Left colon (tissue), 2 donors: ENCODE data around the gene CTBS. TPM values are rescaled to one million over a fixed set of nuclear protein-coding genes. Genes with fewer than 3 reads are reported as not detected.
"Not testable (repeated sequence)": the region's sequence is repeated elsewhere in the genome, so short reads cannot be mapped to it uniquely, and the experiment has no call there.

ENCODE experiments used
- ATAC-seq: fragments of 200-7000 bp; cut with Tn5 transposase; one replicate; pipeline ENCODE4 v1.9.1; 2020; ENCODE audit warnings: mild to moderate bottlenecking, moderate library complexity
- DNase-seq, 2 donors: peaks; one replicate each; pipeline ENCODE4 v3.0.0-alpha.2; 2020
- intact Hi-C, 2 donors: fragments of 100-400 bp; cut with DNase I in 1 of 2; cut with micrococcal nuclease in 1 of 2; formaldehyde crosslinking; loops; one replicate each; pipeline versions ENCODE4 v1.11.2 to v1.14.0; 2022; cut with DNase I, micrococcal nuclease
- total RNA-seq, 2 donors: library from RNA; stranded (reverse); fragmentation: NEBNext Ultra II Directional; extraction: Animal tissue kit (Norgen Biotek cat#: 25700); gene quantifications; one replicate each; pipeline ENCODE4 v1.2.1, GENCODE V29; 2021
- donor health status: DM: no; HTN: no; CAD: no.
- donor health status: DM: yes; HTN: yes; CAD: no.

CTBS gene
- total RNA-seq, 2 donors from 2014 or later: 20.5 to 23.7 TPM

GRCh38 chr1:84598418-84598817 is 24.2 kb upstream of the CTBS start:
- ATAC-seq: no peak
- DNase-seq: no peak
- intact Hi-C loops: no loop called here

- intact Hi-C loops: no loop called here
- no peak for DNase-seq
- ATAC-seq: no peak
Observed at GRCh38 chr1:84597011-84597410, 22.8 kb upstream of the CTBS start.

- intact Hi-C loops, ATAC-seq: not testable (repeated sequence)
Observed at GRCh38 chr1:84594959-84595358, 20.7 kb upstream of the CTBS start.

GRCh38 chr1:84587099-84587498 is 12.9 kb upstream of the CTBS start:
- intact Hi-C loops: no loop called here
- no peak for ATAC-seq
- DNase-seq: no peak

More at GRCh38 chr1:84594959-84595358, 20.7 kb upstream of the CTBS start:
- DNase-seq: not testable (repeated sequence)

GRCh38 chr1:84585803-84586202 is 11.6 kb upstream of the CTBS start:
- intact Hi-C loops: no loop called here
- no peak for ATAC-seq
- DNase-seq: no peak

- no peak for DNase-seq
- no peak for ATAC-seq
- intact Hi-C loops: no loop called here
Observed at GRCh38 chr1:84584126-84584525, 9.9 kb upstream of the CTBS start.

- intact Hi-C loops: no loop called here
- DNase-seq (no peak), ATAC-seq (no peak)
Observed at GRCh38 chr1:84583648-84584047, 9.4 kb upstream of the CTBS start.

GRCh38 chr1:84582802-84583587 is 8.8 kb upstream of the CTBS start:
- DNase-seq (peak in 1 of 2 donors; percentile 10), ATAC-seq (peak; percentile 84)
- intact Hi-C loops: no loop called here

- ATAC-seq (no peak), DNase-seq (no peak)
- intact Hi-C loops: no loop called here
Observed at GRCh38 chr1:84581648-84582047, 7.4 kb upstream of the CTBS start.

GRCh38 chr1:84574936-84575335 is 696 bp upstream of the CTBS start:
- DNase-seq (no peak), ATAC-seq (no peak)
- intact Hi-C loops: loop anchor here in 1 of 2 donors (10.0 kb wide), 1 partner anchor 70 kb away; the partner anchor contains the start of genes GNG5 and SPATA1

GRCh38 chr1:84573481-84573966 is 716 bp downstream of the CTBS start:
- intact Hi-C loops: loop anchor here in 1 of 2 donors (10.0 kb wide), 1 partner anchor 69 kb away; the partner anchor contains the start of genes GNG5 and SPATA1
- no peak for DNase-seq
- peak; percentile 20 for ATAC-seq

GRCh38 chr1:84571150-84571535 is 3.1 kb downstream of the CTBS start:
- intact Hi-C loops: loop anchor here in 1 of 2 donors (10.0 kb wide), 1 partner anchor 66 kb away; the partner anchor contains the start of genes GNG5 and SPATA1
- DNase-seq (no peak), ATAC-seq (no peak)

- no peak for ATAC-seq
- intact Hi-C loops: loop anchor here in 1 of 2 donors (10.0 kb wide), 1 partner anchor 66 kb away; the partner anchor contains the start of genes GNG5 and SPATA1
- no peak for DNase-seq
Observed at GRCh38 chr1:84570436-84571149, 3.6 kb downstream of the CTBS start.

- no peak for ATAC-seq
- no peak for DNase-seq
- intact Hi-C loops: no loop called here
Observed at GRCh38 chr1:84569216-84569615, 5.0 kb downstream of the CTBS start.

- ATAC-seq (no peak), DNase-seq (no peak)
- intact Hi-C loops: no loop called here
Observed at GRCh38 chr1:84550826-84551225, 23.4 kb downstream of the CTBS start.

GRCh38 chr1:84541679-84542078 is 32.6 kb downstream of the CTBS start:
- ATAC-seq (no peak), DNase-seq (no peak)
- intact Hi-C loops: no loop called here

GRCh38 chr1:84540759-84541158 is 33.5 kb downstream of the CTBS start:
- intact Hi-C loops: no loop called here
- ATAC-seq (no peak), DNase-seq (no peak)

GRCh38 chr1:84539972-84540371 is 34.3 kb downstream of the CTBS start:
- DNase-seq (no peak), ATAC-seq (no peak)
- intact Hi-C loops: no loop called here

- DNase-seq: no peak
- ATAC-seq: no peak
- intact Hi-C loops: no loop called here
Observed at GRCh38 chr1:84538599-84538998, 35.6 kb downstream of the CTBS start.

GRCh38 chr1:84525779-84526178 is 48.5 kb downstream of the CTBS start:
- intact Hi-C loops: no loop called here
- ATAC-seq: no peak
- DNase-seq: no peak
